ENCODE data around the gene WDR37.

- no peak for TF ChIP-seq CTCF (IDR thresholded peaks at IDR 0.05; ENCODE audit: low read depth, low read length, poor library complexity, severe bottlenecking)
- no peak for TF ChIP-seq EZH2phosphoT487 (IDR thresholded peaks at IDR 0.05; ENCODE audit: borderline replicate concordance, low read length)
Observed at GRCh38 chr10:1152386-1153250, 96.4 kb downstream of the WDR37 start.

Data from DOHH2 (cell line).